ENCODE measurements around the gene CHN1. TPM values are rescaled to one million over a fixed set of nuclear protein-coding genes. Genes with fewer than 3 reads are reported as not detected.

Gene CHN1
- total and polyA plus RNA-seq, 2 of the 8 experiments (the other 6 are each of a cell fraction or from before 2014, with no cell fraction given) = 54.0 to 65.7 TPM

DNA sequence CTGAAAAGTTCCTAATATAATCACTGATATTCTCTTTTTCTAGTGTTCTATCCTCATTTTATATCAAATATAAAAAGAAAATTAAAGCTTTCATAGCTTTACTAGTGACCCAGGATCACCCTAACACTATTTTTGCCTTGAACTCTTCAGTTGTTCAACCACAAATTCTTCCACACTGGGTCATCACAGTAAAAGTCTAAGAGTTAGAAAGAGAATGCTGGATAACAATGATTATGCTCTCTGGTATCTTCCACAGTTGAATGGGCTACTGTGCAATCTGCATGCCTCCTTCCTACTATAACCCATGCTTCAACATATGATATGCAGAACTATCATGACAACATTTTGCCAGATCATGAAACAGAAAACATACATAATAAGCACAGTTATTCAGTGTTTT lies 32.3 kb downstream of the CHN1 start:
- CTCF ChIA-PET (ENCODE audit: partially characterized antibody) = interaction anchor here (1.1 to 3.2 kb wide), 6 partner anchors 11 to 208 kb away, joined by 3 to 12 read pairs (median 4); no protein-coding TSS in a partner anchor
- Histone ChIP-seq H3K23ac (ENCODE audit: insufficient read length) (no peak overlapping the region), H3K27ac (ENCODE audit: low read depth, low read length) (no peak overlapping the region), H2BK15ac (ENCODE audit: low read length) (no peak overlapping the region), H4K8ac (ENCODE audit: extremely low read depth, insufficient read depth, low read length) (no peak overlapping the region), H4K20me1 (replicated peaks in 1 of 2; ENCODE audit: control insufficient read depth in 1 of 2, insufficient read depth in 2 of 2, low read length in 2 of 2) (no peaks in the 10 kb centered on the region), H3K36me3 (ENCODE audit: control insufficient read depth in 2 of 4, insufficient read depth in 4 of 4, low read length in 3 of 4) (0 out of 8 replicates have a peak, but pooled peaks cover 0 to 6% (median 0%) of the 10 kb centered on the region in 4 experiments), H3K9me3 (ENCODE audit: insufficient read depth in 2 of 2, low read depth in 1 of 2, low read length in 1 of 2) (no peaks in the 10 kb centered on the region), H3K14ac (ENCODE audit: insufficient read length) (no peak overlapping the region), H2BK120ac (replicated peaks; ENCODE audit: low read depth, low read length) (no peak overlapping the region), H4K91ac (replicated peaks; ENCODE audit: insufficient read length, low read length) (no peak overlapping the region), H3K18ac (ENCODE audit: extremely low read depth, low read length) (no peak overlapping the region), H2BK5ac (ENCODE audit: low read depth, low read length) (no peak overlapping the region), H3K4ac (replicated peaks; ENCODE audit: insufficient read length, low read depth, low read length) (no peak overlapping the region), H3K79me2 (ENCODE audit: control insufficient read depth in 1 of 2, insufficient read depth in 2 of 2, low read length in 2 of 2) (peaks cover 7 to 97% of the 10 kb centered on the region in 2 experiments; a peak in 3 of 4 replicates), H3K4me1 (replicated peaks in 1 of 4; ENCODE audit: control insufficient read depth in 3 of 4, insufficient read depth in 4 of 4, low read length in 3 of 4) (peaks cover 0 to 11% (median 3%) of the 10 kb centered on the region in 4 experiments; a peak in 2 of 7 replicates), H4K5ac (ENCODE audit: insufficient read length, low read depth, low read length) (no peak overlapping the region), H3K56ac (replicated peaks; ENCODE audit: insufficient read length, low read depth, low read length) (no peak overlapping the region), H3K9ac (replicated peaks in 1 of 4; ENCODE audit: extremely low read depth in 1 of 4, low read depth in 3 of 4, low read length in 3 of 4) (no peak overlapping the region), H3K27me3 (replicated peaks in 1 of 4; ENCODE audit: control insufficient read depth in 3 of 4, extremely low read depth in 1 of 4, insufficient read depth in 3 of 4, low read length in 3 of 4) (no peaks in the 10 kb centered on the region), H3K4me2 (ENCODE audit: insufficient read depth in 1 of 2, low read depth in 2 of 2, low read length in 2 of 2) (no peak overlapping the region), H3K23me2 (ENCODE audit: low read depth, low read length) (no peaks in the 10 kb centered on the region), H2BK20ac (ENCODE audit: low read length) (no peak overlapping the region), H3K4me3 (ENCODE audit: extremely low read depth in 1 of 4, insufficient read depth in 2 of 4, low read depth in 3 of 4, low read length in 4 of 4) (no peak overlapping the region), H2BK12ac (ENCODE audit: low read depth, low read length) (no peak overlapping the region), H2AK5ac (ENCODE audit: low read depth, low read length) (no peak overlapping the region), H3K79me1 (ENCODE audit: low read depth, low read length) (peaks cover 3% of the 10 kb centered on the region; the same call in 1 of the 2 replicates), H2AFZ (ENCODE audit: low read length) (no peak overlapping the region)
- POLR2A ChIA-PET (ENCODE audit: partially characterized antibody) = interaction anchor here (0.6 kb wide), 1 partner anchor 69 kb away, joined by 3 read pairs; no protein-coding TSS in a partner anchor
- no peak for DNase-seq (ENCODE audit: low read depth in 1 of 2, low spot score in 2 of 2)
- FAIRE-seq = no peak
- TF ChIP-seq SAP30 (IDR thresholded peaks at IDR 0.05; ENCODE audit: insufficient read depth, insufficient replicate concordance, low read length) (no peak), SP4 (IDR thresholded peaks at IDR 0.05; ENCODE audit: low read length) (no peak), CHD2 (IDR thresholded peaks at IDR 0.05; ENCODE audit: low read length) (no peak), TEAD4 (IDR thresholded peaks at IDR 0.05; ENCODE audit: low read depth, low read length) (no peak), POLR2AphosphoS5 (IDR thresholded peaks at IDR 0.05; ENCODE audit: low read depth, low read length) (no peak)

All from H1 (cell line).